HPDE6-E6E7 (cell line): ENCODE data around the gene STUB1.

ENCODE experiments used
- DNase-seq: peaks from one replicate; pipeline ENCODE4 v3.0.0; 2011; ENCODE audit warnings: missing footprints; ENCODE audit errors: extremely low spot score

The STUB1 gene

GRCh38 chr16:694187-694862 lies 14.1 kb downstream of the STUB1 start:
- DNase-seq: no peak

- no peak for DNase-seq
Observed at GRCh38 chr16:694863-695354, 14.7 kb downstream of the STUB1 start.

- DNase-seq: no peak
Observed at GRCh38 chr16:695355-696089, 15.3 kb downstream of the STUB1 start.

GRCh38 chr16:698911-699671 lies 18.9 kb downstream of the STUB1 start:
- no peak for DNase-seq

GRCh38 chr16:700684-701584 lies 20.7 kb downstream of the STUB1 start:
- no peak for DNase-seq

- no peak for DNase-seq
Observed at GRCh38 chr16:702341-702740, 22.1 kb downstream of the STUB1 start.

- no peak for DNase-seq
Observed at GRCh38 chr16:703406-703805, 23.2 kb downstream of the STUB1 start.

GRCh38 chr16:704047-704446 lies 23.8 kb downstream of the STUB1 start:
- DNase-seq: no peak

- DNase-seq: no peak
Observed at GRCh38 chr16:704552-705380, 24.6 kb downstream of the STUB1 start.

- DNase-seq: no peak
Observed at GRCh38 chr16:705431-706188, 25.4 kb downstream of the STUB1 start, which contains the start of gene FBXL16. TSS of gene FBXL16 (minus strand) at chr16:705801. CDS start at chr16:697405, 8,396 bp downstream.

- DNase-seq: no peak
Observed at GRCh38 chr16:706189-707061, 26.2 kb downstream of the STUB1 start.

- DNase-seq: no peak
Observed at GRCh38 chr16:707062-707538, 26.9 kb downstream of the STUB1 start.

- no peak for DNase-seq
Observed at GRCh38 chr16:708019-708418, 27.8 kb downstream of the STUB1 start.

GRCh38 chr16:708959-709358 lies 28.7 kb downstream of the STUB1 start:
- no peak for DNase-seq

GRCh38 chr16:709566-710499 lies 29.6 kb downstream of the STUB1 start:
- DNase-seq: no peak

GRCh38 chr16:710500-711075 lies 30.4 kb downstream of the STUB1 start:
- DNase-seq: no peak

GRCh38 chr16:711084-711483 lies 30.9 kb downstream of the STUB1 start:
- no peak for DNase-seq
